Measurements from ENCODE around the gene ONECUT1.

- TF ChIP-seq, protein P1, sequence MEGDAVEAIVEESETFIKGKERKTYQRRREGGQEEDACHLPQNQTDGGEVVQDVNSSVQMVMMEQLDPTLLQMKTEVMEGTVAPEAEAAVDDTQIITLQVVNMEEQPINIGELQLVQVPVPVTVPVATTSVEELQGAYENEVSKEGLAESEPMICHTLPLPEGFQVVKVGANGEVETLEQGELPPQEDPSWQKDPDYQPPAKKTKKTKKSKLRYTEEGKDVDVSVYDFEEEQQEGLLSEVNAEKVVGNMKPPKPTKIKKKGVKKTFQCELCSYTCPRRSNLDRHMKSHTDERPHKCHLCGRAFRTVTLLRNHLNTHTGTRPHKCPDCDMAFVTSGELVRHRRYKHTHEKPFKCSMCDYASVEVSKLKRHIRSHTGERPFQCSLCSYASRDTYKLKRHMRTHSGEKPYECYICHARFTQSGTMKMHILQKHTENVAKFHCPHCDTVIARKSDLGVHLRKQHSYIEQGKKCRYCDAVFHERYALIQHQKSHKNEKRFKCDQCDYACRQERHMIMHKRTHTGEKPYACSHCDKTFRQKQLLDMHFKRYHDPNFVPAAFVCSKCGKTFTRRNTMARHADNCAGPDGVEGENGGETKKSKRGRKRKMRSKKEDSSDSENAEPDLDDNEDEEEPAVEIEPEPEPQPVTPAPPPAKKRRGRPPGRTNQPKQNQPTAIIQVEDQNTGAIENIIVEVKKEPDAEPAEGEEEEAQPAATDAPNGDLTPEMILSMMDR (conservative IDR thresholded peaks at IDR 0.05; ENCODE audit: low read length), result no peak
- no peak for TF ChIP-seq EZH2phosphoT487 (IDR thresholded peaks at IDR 0.05; ENCODE audit: borderline replicate concordance)
Observed at GRCh38 chr15:52783929-52784798, 6.0 kb downstream of the ONECUT1 start.

All from Loucy (cell line).